ENCODE results near the gene CFAP61. TPM values are rescaled to one million over a fixed set of nuclear protein-coding genes. Genes with fewer than 3 reads are reported as not detected.

The CFAP61 gene
- total and polyA plus RNA-seq, 2 experiments from 2014 or later, result 1.0 TPM; not detected in 1

- H3K4me2 ChIP-seq, result no peak overlapping the region
- no peaks in the 10 kb centered on the region for H3K36me3 ChIP-seq (replicated peaks; ENCODE audit: insufficient read depth, low read depth)
- no peak overlapping the region for H3K27ac ChIP-seq
- H3K27me3 ChIP-seq, result no peaks in the 10 kb centered on the region
- H4K20me1 ChIP-seq (ENCODE audit: insufficient read depth, poor library complexity, severe bottlenecking), result no peaks in the 10 kb centered on the region
- no peaks in the 10 kb centered on the region for H3K79me2 ChIP-seq
- no peak overlapping the region for H3K4me3 ChIP-seq
- H3K9me3 ChIP-seq (ENCODE audit: low read depth), result no peaks in the 10 kb centered on the region
- H2AFZ ChIP-seq, result no peak overlapping the region
- WGBS (ENCODE audit: low lambda C conversion rate, missing lambda C conversion rate), result 70% methylated on average over 6 of the region's 6 CpGs
- no peaks in the 10 kb centered on the region for H3K9me2 ChIP-seq (replicated peaks; ENCODE audit: insufficient read depth)
- DNase-seq (ENCODE audit: low spot score), result no peak
- TF ChIP-seq, protein P1, sequence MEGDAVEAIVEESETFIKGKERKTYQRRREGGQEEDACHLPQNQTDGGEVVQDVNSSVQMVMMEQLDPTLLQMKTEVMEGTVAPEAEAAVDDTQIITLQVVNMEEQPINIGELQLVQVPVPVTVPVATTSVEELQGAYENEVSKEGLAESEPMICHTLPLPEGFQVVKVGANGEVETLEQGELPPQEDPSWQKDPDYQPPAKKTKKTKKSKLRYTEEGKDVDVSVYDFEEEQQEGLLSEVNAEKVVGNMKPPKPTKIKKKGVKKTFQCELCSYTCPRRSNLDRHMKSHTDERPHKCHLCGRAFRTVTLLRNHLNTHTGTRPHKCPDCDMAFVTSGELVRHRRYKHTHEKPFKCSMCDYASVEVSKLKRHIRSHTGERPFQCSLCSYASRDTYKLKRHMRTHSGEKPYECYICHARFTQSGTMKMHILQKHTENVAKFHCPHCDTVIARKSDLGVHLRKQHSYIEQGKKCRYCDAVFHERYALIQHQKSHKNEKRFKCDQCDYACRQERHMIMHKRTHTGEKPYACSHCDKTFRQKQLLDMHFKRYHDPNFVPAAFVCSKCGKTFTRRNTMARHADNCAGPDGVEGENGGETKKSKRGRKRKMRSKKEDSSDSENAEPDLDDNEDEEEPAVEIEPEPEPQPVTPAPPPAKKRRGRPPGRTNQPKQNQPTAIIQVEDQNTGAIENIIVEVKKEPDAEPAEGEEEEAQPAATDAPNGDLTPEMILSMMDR (IDR thresholded peaks at IDR 0.05; ENCODE audit: poor library complexity), result peak; percentile 41
- TF ChIP-seq EZH2 (IDR thresholded peaks at IDR 0.05; ENCODE audit: borderline replicate concordance) (no peak), EZH2phosphoT487 (IDR thresholded peaks at IDR 0.05; ENCODE audit: low read depth, severe bottlenecking, unreplicated experiment) (no peak)
- no peaks in the 10 kb centered on the region for H3K4me1 ChIP-seq (ENCODE audit: insufficient read depth)
These were observed 355.8 kb downstream of the CFAP61 start for GRCh38 chr20:20407891-20408805.

GRCh38 chr20:20409331-20409730 lies 357.0 kb downstream of the CFAP61 start:
- no peak overlapping the region for H3K27ac ChIP-seq
- no peaks in the 10 kb centered on the region for H3K27me3 ChIP-seq
- H3K36me3 ChIP-seq (replicated peaks; ENCODE audit: insufficient read depth, low read depth), result no peaks in the 10 kb centered on the region
- no peaks in the 10 kb centered on the region for H3K4me1 ChIP-seq (ENCODE audit: insufficient read depth)
- H3K9me2 ChIP-seq (replicated peaks; ENCODE audit: insufficient read depth), result no peaks in the 10 kb centered on the region
- H3K79me2 ChIP-seq, result no peaks in the 10 kb centered on the region
- no peaks in the 10 kb centered on the region for H4K20me1 ChIP-seq (ENCODE audit: insufficient read depth, poor library complexity, severe bottlenecking)
- TF ChIP-seq, protein P1 (IDR thresholded peaks at IDR 0.05; ENCODE audit: poor library complexity), result no peak
- TF ChIP-seq EZH2phosphoT487 (IDR thresholded peaks at IDR 0.05; ENCODE audit: low read depth, severe bottlenecking, unreplicated experiment), result no peak
- no peak for TF ChIP-seq EZH2 (IDR thresholded peaks at IDR 0.05; ENCODE audit: borderline replicate concordance)
- no peaks in the 10 kb centered on the region for H3K9me3 ChIP-seq (ENCODE audit: low read depth)
- H3K4me2 ChIP-seq, result no peak overlapping the region
- DNase-seq (ENCODE audit: low spot score), result no peak
- H3K4me3 ChIP-seq, result no peak overlapping the region
- WGBS (ENCODE audit: low lambda C conversion rate, missing lambda C conversion rate), result 95% methylated on average over 4 of the region's 4 CpGs
- H2AFZ ChIP-seq, result no peak overlapping the region

Small RNA genes within 50 kb of the gene (small RNA-seq; reads per million reads assigned to genes)
- gene RN7SL690P, result not detected

Other genes starting within 250 kb of the CFAP61 start
- 53.6 and 66.1 TPM in 2 replicates for gene NAA20, start 35.2 kb upstream of the CFAP61 start, total RNA-seq
- gene NAA20, start 35.2 kb upstream of the CFAP61 start, polyA plus RNA-seq, result 108 and 126 TPM in 2 replicates
- 25.4 and 27.8 TPM in 2 replicates for gene CRNKL1, start 66 bp upstream of the CFAP61 start, total RNA-seq
- 12.9 and 14.6 TPM in 2 replicates for gene CRNKL1, start 66 bp upstream of the CFAP61 start, polyA plus RNA-seq